VCaP (cell line): ENCODE data around the gene DCHS2.

Experiments
- H3K27ac ChIP-seq: fragments of 450-650 bp; 2 replicates; pipeline ENCODE4 v1.5.1; 2017
- CTCF ChIP-seq: fragments of 450-650 bp; conservative IDR thresholded peaks from 2 replicates; pipeline ENCODE4 v1.5.1; 2017; ENCODE audit warnings: mild to moderate bottlenecking, moderate library complexity

Gene DCHS2

GRCh38 chr4:154329939-154330338, 161.7 kb downstream of the DCHS2 start:
- TF ChIP-seq CTCF = no peak
- H3K27ac ChIP-seq = no peak overlapping the region

GRCh38 chr4:154329268-154329868, 162.2 kb downstream of the DCHS2 start:
- TF ChIP-seq CTCF = peak; percentile 72
- no peak overlapping the region for H3K27ac ChIP-seq

GRCh38 chr4:154328030-154328429, 163.6 kb downstream of the DCHS2 start:
- no peak for TF ChIP-seq CTCF
- H3K27ac ChIP-seq = no peak overlapping the region

GRCh38 chr4:154320521-154320920, 171.1 kb downstream of the DCHS2 start:
- H3K27ac ChIP-seq = no peak overlapping the region
- no peak for TF ChIP-seq CTCF

GRCh38 chr4:154319736-154320135, 171.9 kb downstream of the DCHS2 start:
- no peak for TF ChIP-seq CTCF
- H3K27ac ChIP-seq = no peak overlapping the region

- no peak overlapping the region for H3K27ac ChIP-seq
- no peak for TF ChIP-seq CTCF
Observed at GRCh38 chr4:154317201-154317999, 174.2 kb downstream of the DCHS2 start.

GRCh38 chr4:154315741-154316140, 175.9 kb downstream of the DCHS2 start:
- H3K27ac ChIP-seq = no peak overlapping the region
- no peak for TF ChIP-seq CTCF
